ENCODE results near the gene NOXRED1. TPM values are rescaled to one million over a fixed set of nuclear protein-coding genes. Genes with fewer than 3 reads are reported as not detected.

NOXRED1 gene, protein sequence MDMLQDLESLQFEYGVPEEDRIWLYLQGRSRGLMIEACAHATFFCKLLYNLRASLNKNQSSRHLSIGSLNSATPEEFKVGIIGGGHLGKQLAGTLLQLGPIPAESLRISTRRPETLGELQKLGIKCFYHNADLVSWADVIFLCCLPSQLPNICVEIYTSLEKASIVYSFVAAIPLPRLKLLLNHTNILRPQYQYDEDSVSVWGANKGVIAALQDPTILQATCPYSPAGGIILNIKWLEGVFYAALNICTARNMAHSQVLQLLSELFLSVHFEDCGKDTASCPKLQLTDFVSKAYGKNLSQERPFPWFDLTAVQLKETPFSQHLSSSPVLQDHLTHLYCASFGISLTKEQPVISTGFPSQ
- total RNA-seq, result 1 to 10 TPM in 1 of 3 donors, under 1 TPM in 1, not detected in 1; 0.48 to 1.3 TPM

DNA sequence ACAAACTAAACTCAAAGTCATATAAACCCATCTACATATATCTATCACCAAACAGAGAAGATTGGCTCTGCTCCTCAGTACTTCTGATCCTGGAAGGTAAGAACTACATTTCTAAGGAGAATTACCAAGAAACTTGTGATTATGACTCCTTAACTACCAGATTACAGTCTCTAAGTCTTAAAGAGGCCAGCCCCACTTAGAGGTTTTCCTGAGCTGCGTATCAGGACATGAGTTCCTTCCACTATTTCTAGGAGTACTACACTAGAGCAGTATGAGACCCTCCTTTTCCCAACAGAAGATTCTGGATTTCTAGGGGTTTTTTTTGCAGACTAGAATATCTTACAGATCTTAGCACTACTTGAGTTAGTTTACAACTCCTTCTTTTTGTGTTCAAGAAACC, at the start of gene NOXRED1:
TSS of gene NOXRED1 (minus strand) at position 101 of the 400 bp plus-strand sequence. CDS start 634 bp downstream, outside the sequence.
- Histone ChIP-seq H3K4me3 (no peak within 1 kb of the TSS), H3K9me3 (peaks cover 15 to 22% of the 10 kb centered on the region in 2 donors), H3K4me1 (no peaks in the 10 kb centered on the region), H3K27me3 (no peaks in the 10 kb centered on the region), H3K36me3 (peaks cover 25% of the 10 kb centered on the region), H3K27ac (no peak within 1 kb of the TSS)
- intact Hi-C loops (cut with DNase I; ENCODE audit: low total_unique reads), result no loop called here
- no peak for DNase-seq (ENCODE audit: low spot score in 2 of 2)
- TF ChIP-seq, protein P1, sequence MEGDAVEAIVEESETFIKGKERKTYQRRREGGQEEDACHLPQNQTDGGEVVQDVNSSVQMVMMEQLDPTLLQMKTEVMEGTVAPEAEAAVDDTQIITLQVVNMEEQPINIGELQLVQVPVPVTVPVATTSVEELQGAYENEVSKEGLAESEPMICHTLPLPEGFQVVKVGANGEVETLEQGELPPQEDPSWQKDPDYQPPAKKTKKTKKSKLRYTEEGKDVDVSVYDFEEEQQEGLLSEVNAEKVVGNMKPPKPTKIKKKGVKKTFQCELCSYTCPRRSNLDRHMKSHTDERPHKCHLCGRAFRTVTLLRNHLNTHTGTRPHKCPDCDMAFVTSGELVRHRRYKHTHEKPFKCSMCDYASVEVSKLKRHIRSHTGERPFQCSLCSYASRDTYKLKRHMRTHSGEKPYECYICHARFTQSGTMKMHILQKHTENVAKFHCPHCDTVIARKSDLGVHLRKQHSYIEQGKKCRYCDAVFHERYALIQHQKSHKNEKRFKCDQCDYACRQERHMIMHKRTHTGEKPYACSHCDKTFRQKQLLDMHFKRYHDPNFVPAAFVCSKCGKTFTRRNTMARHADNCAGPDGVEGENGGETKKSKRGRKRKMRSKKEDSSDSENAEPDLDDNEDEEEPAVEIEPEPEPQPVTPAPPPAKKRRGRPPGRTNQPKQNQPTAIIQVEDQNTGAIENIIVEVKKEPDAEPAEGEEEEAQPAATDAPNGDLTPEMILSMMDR (IDR thresholded peaks at IDR 0.05), result no peak
- TF ChIP-seq POLR2A (IDR thresholded peaks at IDR 0.05) (no peak), POLR2AphosphoS5 (IDR thresholded peaks at IDR 0.05) (no peak)

DNA sequence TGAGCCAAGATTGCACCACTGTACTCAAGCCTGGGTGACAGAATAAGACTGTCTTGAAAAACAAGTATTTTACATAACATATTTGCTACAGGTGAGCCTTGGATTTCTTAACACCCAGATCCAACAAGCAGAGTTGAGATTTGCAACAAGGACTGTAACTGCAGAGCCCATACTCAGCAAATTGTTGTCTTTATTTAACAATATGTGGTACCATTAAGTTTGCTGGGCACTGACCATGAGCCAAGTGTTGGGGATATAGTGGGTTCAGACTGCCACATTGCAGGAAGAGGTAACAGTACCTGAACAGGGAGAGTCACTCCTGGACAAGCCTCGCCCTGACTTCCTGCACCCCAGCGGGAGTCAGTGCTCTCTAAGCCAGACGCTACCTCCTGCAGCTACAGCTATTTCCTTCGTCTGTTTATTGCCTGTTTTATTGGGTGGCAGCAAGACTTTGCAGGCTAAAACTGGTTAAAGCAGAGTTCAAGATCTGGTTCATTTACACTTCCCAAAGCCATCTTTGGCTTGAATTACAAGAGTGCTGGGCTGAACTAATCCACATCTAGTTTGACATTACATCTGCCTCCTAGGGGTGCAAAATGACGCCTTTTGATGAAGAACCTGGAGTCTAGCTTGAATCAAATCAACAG, 47.0 kb upstream of the NOXRED1 start:
- no peaks in the 10 kb centered on the region for H3K9me3 ChIP-seq
- no peak for DNase-seq (ENCODE audit: low spot score in 2 of 2)
- H3K36me3 ChIP-seq, result peaks cover 7% of the 10 kb centered on the region
- no peak overlapping the region for H3K4me3 ChIP-seq
- no peaks in the 10 kb centered on the region for H3K4me1 ChIP-seq
- no peaks in the 10 kb centered on the region for H3K27me3 ChIP-seq
- intact Hi-C loops (cut with DNase I; ENCODE audit: low total_unique reads), result no loop called here
- H3K27ac ChIP-seq, result no peak overlapping the region
- no peak for TF ChIP-seq POLR2AphosphoS5 (IDR thresholded peaks at IDR 0.05)

DNA sequence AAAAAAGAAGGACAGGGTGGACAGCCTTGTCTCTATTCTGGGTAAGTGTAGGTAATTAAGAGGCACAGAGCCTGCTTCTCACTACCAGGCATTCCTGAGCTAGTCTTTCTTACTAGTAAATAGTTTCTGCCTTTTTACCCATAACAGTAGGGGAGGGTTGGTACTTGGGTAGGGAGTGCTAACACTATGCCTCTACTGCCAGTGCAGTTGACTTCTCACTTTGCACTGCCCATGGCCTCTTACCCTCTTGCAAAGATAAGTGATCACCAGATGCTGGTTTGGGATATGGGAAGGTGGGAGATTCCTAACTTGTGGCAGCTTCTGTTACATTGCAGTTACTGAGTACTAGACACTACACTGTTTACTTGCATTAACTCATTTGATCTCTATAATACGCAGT, 46.2 kb upstream of the NOXRED1 start:
- no peaks in the 10 kb centered on the region for H3K9me3 ChIP-seq
- no peak overlapping the region for H3K4me3 ChIP-seq
- peaks cover 7% of the 10 kb centered on the region for H3K36me3 ChIP-seq
- no peak overlapping the region for H3K27ac ChIP-seq
- TF ChIP-seq, protein P1 (IDR thresholded peaks at IDR 0.05), result no peak
- TF ChIP-seq POLR2AphosphoS5 (IDR thresholded peaks at IDR 0.05) (no peak), POLR2A (IDR thresholded peaks at IDR 0.05) (no peak)
- no peaks in the 10 kb centered on the region for H3K4me1 ChIP-seq
- intact Hi-C loops (cut with DNase I; ENCODE audit: low total_unique reads), result loop anchor here (5.0 kb wide), 1 partner anchor 687 kb away; no protein-coding TSS in a partner anchor
- DNase-seq (ENCODE audit: low spot score in 2 of 2), result no peak
- no peaks in the 10 kb centered on the region for H3K27me3 ChIP-seq

DNA sequence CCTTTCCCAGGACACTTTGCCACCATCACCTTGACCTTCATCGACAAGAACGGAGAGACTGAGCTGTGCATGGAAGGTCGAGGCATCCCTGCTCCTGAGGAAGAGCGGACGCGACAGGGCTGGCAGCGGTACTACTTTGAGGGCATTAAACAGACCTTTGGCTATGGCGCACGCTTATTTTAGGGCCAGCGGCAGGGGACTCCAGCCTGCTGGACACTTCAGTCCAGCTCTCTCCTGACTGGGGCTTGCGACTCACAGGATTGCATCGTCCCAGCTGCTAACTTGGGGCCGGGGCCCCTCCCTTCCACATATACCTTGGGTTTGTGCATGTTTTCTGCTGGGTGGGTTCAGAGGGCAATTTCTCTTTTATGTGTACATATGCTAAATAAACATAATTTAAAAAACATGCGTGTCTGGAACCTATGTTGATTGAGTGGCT, 45.8 kb upstream of the NOXRED1 start:
- intact Hi-C loops (cut with DNase I; ENCODE audit: low total_unique reads), result loop anchor here (5.0 kb wide), 1 partner anchor 687 kb away; no protein-coding TSS in a partner anchor
- peaks cover 7% of the 10 kb centered on the region for H3K36me3 ChIP-seq
- DNase-seq (ENCODE audit: low spot score in 2 of 2), result no peak

DNA sequence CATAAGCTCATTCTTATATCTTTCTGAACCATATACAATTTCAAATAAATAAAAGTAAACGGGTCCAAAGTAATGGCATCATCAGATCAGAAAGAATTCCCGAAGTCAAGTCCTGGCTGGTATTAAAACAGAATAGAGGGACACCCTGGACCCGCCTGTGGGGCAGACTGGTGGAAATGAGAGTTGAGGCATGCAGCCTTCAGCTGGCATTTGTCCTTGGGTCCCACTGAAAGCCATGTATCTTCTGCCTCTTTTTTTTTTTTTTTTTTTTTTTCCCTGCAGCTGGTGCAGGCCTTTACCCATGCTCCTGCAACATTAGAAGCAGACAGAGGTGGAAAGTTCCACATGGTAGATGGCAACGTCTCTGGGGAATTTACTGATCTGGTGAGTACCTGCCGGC, 44.5 kb upstream of the NOXRED1 start:
- Histone ChIP-seq H3K9me3 (no peaks in the 10 kb centered on the region), H3K36me3 (peaks cover 7% of the 10 kb centered on the region), H3K27ac (no peak overlapping the region), H3K4me3 (no peak overlapping the region), H3K4me1 (no peaks in the 10 kb centered on the region), H3K27me3 (no peaks in the 10 kb centered on the region)
- intact Hi-C loops (cut with DNase I; ENCODE audit: low total_unique reads), result loop anchor here (5.0 kb wide), 1 partner anchor 686 kb away; no protein-coding TSS in a partner anchor
- TF ChIP-seq, protein P1 (IDR thresholded peaks at IDR 0.05), result no peak
- TF ChIP-seq POLR2A (IDR thresholded peaks at IDR 0.05) (no peak), POLR2AphosphoS5 (IDR thresholded peaks at IDR 0.05) (no peak)
- DNase-seq (ENCODE audit: low spot score in 2 of 2), result no peak

More for the DNA sequence above, 45.8 kb upstream of the NOXRED1 start:
- Histone ChIP-seq H3K4me1 (no peaks in the 10 kb centered on the region), H3K27me3 (no peaks in the 10 kb centered on the region), H3K27ac (no peak overlapping the region), H3K4me3 (no peak overlapping the region), H3K9me3 (no peaks in the 10 kb centered on the region)
- TF ChIP-seq, protein P1 (IDR thresholded peaks at IDR 0.05), result no peak
- TF ChIP-seq POLR2A (IDR thresholded peaks at IDR 0.05) (no peak), POLR2AphosphoS5 (IDR thresholded peaks at IDR 0.05) (no peak)

All from breast epithelium (tissue), 4 donors.